Suppressor macrophage treated with lipopolysaccharide for 1 hour (primary cell): ENCODE results near the gene MAGEA11.
"Not testable (repeated sequence)": the region's sequence is repeated elsewhere in the genome, so short reads cannot be mapped to it uniquely, and the experiment has no call there.

Source experiments
- DNase-seq, 3 donors: peaks; one replicate each; pipeline ENCODE4 v3.0.0-alpha.2; 2020 to 2022

The MAGEA11 gene, protein sequence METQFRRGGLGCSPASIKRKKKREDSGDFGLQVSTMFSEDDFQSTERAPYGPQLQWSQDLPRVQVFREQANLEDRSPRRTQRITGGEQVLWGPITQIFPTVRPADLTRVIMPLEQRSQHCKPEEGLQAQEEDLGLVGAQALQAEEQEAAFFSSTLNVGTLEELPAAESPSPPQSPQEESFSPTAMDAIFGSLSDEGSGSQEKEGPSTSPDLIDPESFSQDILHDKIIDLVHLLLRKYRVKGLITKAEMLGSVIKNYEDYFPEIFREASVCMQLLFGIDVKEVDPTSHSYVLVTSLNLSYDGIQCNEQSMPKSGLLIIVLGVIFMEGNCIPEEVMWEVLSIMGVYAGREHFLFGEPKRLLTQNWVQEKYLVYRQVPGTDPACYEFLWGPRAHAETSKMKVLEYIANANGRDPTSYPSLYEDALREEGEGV

DNA sequence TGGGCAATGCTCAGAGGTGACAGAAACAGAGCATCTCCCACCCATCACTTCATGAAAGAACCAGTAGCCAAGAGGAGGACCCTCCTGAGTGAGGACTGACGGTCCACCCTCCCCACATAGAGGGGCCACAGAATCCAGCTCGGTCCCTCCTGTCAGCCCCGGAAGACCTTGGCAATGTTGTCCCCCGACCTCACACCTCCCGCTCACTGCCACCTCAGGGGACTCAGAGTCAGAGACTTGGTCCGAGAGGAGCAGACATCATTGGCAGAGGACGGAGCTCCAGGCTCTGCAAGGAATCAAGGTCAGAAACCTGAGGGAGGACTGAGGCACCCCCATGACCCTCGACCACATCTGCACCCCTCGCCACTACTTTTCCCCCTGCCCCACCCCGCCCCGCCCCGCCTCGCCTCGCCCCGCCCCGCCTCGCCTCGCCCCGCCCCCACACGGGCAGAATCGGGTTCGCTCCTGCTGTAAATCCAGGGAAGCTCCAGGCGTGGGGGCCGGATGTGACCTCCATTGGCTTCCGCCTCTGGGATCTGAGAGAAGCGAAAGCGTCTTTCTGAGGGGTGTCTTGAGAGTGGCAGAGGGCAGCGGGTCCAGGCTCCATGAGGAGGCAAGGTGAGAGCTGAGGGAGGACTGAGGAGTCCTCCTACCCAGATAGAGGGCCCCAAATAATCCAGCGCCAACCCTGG is at the start of gene MAGEA11:
TSS of gene MAGEA11 (plus strand) at position 516 of the 692 bp plus-strand sequence. CDS start 1,100 bp downstream, outside the sequence.
- DNase-seq, result no peak

DNA sequence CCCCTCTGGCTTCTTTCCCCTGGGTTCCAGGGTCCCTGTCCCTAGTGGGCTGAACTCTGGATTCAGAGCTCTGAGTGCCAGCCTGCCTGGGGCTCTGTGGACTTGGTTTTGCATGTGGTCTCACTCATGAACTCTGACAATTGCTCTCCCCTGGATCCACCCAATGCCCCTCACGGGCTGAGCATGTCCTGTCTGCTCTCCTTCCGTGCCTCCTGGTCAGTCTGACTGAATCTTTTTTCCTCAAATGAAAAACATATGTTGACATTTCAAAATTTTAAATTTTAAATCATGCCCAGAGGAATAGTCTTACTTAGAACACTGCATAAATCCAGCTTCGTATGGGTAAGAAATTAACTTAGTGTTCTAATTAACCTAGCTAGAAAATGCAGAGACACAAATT is 36.8 kb upstream of the MAGEA11 start:
- DNase-seq, result not testable (repeated sequence)

DNA sequence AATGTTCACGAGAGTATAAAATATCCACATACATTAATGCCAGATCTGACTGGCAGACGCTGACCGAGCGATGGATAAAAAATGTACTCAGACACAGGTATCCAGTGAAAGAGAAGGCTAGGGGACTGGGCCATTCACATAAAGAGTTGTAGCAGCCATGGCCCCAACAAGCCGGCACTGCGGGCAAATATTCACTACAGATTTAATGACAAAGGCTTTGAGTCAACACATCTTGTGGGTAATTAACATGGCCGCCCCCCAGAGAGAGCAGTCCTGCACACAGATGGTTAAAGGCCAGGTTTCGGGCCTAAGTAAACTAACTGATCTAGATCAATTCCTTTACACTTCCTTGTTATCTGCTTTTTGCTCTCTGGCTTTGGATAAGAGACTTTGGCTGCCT is 36.3 kb upstream of the MAGEA11 start:
- DNase-seq, result not testable (repeated sequence)

DNA sequence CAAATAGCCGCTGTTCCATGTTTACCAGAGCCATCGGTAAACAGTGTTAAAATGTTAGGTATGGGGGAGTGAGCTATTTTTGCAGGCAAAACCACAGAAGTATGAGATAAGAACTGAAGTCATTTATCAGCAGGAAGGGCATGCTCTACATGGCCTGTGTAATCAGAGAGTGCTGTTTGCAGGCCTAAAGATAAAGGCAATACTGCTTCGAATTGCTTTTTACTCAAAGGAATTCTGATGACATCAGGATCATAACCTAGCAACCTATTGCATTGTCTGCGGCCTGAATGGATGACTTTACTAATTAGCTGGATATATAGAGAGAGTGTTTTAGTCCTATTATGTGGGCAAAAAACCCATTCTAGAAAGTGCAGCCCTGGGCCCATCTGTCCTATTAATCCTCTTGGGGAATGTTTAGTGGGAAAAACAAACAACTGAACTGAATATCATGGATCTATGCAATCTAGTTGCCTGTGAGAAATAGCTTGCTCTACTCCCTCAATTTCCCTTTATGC is 32.6 kb upstream of the MAGEA11 start:
- DNase-seq, result not testable (repeated sequence)

DNA sequence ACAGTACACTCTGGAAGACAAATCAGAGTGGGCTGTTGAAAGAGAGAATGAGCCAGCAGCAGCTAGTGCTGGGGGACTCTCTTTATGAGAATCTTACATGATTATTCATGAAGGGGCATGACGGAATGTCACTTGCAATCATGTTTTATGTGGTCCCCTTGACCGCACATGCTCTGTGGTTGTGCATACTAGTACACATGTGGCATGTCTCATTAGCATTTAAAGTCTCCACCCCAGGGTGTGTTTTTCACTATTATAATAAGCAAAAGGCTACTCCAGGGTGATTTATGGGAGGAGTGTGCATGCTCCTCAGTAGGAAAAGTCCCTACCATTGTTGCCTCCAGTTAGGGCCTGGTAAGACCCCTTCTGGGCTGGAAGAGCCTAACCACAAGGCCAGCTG is 30.7 kb upstream of the MAGEA11 start:
- no peak for DNase-seq

DNA sequence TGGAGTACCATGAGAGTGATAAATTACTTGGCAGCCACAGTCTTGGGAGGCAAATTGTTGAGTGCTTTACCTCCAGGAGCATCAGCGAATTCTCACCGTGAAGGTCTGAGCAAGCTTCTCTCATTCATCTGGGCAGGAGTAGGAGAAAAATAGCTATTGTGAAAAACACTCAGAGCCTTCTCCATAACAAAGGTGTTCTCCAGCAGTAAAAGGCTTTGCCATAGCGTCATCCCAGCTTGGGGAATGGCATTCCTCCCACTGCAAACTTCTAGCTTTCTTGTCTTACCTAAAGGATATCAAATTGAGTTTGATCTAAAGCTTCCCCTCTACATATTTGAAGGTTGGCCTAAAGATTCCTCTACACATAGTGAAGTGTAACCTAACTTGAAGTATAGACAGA is 29.8 kb upstream of the MAGEA11 start:
- no peak for DNase-seq

DNA sequence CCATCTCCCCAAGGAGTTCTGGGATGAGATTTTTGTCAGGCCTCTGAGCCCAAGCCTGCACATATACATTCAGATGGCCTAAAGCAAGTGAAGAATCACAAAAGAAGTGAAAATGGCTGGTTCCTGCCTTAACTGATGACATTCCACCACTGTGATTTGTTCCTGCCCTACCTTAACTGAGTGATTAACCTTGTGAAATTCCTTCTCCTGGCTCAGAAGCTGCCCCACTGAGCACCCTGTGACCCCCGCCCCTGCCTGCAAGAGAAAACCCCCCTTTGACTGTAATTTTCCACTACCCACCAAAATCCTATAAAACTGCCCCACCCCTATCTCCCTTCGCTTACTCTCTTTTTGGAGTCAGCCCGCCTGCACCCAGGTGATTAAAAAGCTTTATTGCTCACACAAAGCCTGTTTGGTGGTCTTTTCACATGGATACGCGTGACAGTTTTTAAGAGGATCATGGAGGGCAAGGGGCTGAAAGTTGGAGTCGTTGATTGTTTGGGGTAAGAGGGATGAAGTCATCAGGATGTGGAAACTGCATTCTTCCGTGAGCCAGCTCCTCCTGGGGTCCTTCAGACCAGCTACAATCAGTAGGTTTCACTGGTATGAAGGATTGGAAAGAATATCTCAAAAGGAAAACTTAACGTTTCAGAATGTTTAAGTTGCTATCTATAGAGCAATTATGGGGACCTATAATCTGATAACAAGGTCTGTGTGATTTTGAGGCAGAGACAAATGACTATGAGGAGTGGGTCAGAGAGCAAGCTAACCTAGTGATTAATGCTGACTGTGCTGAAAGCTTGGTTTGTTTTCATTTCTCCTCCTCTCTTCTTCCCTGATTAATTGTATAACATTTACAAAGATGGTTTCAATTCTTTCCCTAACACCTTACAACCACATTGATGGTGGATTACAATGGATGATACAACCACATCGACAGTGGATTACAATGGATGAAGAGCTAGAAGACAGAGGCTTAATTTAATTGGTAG is 28.6 kb upstream of the MAGEA11 start:
- DNase-seq, result no peak

DNA sequence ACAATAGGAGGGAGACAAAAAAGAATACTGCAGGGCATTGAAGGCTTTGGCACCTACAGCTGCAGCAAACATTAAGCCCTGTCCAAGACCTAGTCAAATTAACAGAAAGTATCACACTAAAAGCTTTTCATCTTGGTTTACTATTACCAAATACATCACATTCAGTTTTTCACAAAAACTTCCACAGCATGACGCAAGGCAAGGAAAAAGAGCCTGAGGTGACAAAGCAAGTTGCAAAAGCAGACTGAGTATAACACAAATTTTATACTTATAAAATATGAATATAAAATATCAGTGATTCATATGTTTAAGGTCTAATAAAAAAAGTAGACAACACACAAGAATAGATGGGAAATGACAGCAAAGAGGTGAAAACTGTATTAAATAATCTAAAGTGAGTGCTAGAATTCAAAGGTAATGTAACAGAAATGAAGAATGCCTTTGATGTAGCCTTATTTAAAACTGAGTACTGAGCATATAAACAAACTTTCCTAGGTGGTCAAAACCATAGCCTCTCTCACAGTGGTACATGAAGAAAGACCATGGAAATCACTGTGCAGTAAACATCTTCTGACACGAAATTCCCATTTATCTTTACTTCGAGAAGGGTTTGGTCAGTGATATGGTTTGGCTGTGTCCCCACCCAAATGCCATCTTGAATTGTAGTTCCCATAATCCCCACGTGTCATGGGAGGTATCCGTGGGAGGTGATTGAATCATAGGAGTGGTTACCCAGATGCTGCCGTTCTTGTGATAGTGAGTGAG is 27.7 kb upstream of the MAGEA11 start:
- peak in 1 of 3 donors; percentile 0 for DNase-seq

DNA sequence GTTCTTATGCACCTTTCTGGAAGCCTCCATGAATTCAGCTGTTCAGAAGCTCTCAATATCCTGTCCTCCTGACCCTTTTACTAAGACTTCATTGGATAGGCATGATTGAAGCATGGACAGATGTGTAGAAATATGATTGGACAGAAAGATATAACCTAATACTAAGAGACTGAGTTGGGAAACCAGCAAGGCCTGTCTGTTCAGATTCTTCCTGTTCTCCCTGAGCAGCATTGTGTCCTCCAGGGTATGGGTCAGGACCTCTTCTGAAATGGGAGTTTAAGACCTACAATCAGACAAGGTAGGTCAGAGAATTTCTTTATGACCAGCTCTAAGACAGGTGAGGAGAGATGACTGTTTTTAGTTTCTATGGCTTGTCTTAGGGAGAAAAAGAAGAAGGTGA is 23.9 kb upstream of the MAGEA11 start:
- no peak for DNase-seq

DNA sequence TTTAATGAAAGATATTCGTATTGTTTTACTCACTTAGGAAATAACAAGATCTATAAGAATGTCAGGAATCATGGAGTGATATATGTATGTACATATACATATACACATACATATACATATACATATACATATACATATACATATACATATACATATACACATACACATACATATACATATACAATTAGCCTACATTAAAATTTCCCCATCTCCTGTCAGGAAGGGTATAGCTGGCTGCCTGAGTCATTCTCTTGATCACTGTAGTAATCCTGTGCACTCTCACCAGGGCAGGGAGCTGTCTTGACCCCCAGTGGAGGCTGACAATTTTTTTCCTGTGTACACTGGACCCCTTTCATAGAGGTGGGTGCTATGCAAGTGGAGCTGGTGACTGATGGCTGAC is 23.3 kb upstream of the MAGEA11 start:
- DNase-seq, result no peak

DNA sequence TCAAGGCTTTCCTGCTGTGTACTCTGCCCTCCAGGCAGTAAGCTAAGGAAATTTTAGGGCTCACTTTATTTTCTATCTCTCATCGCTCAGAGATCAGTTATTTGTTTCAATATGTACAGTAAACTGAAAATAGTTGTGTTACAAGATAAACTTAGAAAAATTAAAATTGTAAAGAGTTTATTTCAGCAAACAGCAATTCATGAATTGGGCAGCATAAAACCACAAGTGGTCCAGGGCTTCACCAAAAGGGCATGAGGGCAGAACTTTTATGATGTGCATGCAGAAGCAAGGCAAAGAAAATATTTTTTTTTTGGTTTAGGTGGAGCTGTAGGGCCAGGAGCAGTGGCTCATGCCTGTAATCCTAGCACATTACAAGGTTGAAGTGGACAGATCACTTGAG is 20.1 kb upstream of the MAGEA11 start:
- no peak for DNase-seq

DNA sequence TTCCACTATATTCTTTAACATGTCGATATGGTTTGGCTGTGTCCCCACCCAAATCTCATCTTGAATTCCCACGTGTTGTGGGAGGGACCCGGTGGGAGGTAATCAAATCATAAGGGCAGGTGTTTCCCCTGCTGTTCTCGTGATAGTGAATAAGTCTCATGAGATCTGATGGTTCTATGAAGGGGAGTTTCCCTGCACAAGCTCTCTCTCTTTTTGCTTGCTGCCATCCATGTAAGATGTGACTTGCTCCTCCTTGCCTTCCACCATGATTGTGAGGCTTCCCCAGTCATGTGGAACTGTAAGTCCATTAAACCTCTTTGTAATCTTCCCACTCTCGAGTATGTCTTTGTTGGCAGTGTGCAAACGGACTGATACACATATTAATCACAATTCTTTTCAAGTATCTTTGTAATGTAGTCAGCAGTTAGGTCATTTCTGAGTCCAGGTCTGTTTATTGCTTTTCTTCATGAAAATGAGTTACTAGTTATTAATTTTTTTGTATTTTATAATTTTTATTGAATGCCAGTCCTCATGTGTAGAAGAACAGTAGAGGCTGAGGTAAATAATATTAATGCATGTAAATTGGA is 19.1 kb upstream of the MAGEA11 start:
- not testable (repeated sequence) for DNase-seq

DNA sequence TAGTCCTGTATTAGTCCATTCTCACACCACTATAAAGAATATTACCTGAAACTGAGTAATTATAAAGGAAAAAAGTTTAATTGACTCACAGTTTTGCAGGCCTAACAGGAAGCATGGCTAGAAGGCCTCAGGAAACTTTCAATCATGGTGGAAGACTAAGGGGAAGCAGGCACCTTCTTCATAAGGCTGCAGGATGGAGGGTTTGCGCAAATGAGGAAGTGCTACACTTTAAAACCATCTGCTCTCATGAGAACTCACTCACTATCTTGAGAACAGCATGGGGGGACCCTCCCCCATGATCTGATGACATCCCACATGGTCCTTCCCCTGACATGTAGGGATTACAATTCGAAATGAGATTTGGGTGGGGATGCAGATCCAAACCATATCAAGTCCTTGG is 12.1 kb upstream of the MAGEA11 start:
- no peak for DNase-seq

DNA sequence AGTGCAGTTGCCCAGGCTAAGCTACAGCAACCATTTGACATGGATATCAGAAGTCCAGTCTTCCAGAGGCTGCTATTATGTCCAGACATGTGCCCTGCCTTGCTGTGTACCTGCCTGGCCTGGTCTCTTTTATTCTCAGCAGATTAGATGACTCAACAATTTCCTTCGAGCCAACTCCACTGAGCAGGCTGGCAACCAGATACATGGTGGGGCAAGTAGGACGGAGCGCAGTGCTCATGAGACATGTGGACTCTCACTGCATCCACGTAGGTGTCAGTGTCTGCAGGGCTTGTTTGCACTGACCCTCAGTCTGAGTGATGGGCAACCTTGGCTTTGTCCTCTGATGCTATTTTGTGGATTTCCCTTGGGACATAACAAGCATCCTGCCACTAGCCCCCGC is 7.2 kb upstream of the MAGEA11 start:
- DNase-seq, result no peak

DNA sequence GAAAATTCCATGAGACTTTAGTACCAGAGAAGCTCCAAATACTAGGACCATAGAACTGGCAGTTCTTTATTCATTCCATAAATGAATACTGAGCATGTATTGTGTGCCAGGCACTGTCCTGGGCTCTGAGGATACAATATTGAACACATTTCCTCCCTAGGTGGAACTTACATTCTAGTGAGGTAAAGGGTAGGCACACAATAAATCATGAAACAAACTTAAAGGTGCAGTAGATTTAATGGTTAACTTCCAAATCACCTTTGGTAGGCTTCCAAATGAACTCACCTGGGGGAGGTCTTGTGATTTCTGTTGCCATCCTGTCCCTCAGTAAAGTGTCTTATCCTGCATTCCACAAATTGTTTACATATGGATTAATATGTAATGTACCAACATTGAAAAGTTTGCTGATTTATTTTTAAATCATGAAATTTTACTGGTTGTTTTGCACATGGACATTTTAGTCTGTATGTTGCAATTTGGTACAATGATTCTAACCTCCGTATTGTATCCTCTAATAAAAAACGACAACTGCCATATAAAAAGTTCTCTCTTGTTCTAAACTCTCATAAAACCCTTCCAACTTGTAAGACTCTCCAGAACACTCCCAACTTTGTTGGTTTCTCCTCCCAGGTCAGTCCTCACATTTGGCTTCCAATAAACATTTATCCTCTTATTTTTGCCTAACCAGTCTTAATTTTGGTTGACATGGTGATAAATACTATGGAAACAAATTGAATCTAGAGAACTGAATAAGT is 4.5 kb upstream of the MAGEA11 start:
- DNase-seq, result no peak

DNA sequence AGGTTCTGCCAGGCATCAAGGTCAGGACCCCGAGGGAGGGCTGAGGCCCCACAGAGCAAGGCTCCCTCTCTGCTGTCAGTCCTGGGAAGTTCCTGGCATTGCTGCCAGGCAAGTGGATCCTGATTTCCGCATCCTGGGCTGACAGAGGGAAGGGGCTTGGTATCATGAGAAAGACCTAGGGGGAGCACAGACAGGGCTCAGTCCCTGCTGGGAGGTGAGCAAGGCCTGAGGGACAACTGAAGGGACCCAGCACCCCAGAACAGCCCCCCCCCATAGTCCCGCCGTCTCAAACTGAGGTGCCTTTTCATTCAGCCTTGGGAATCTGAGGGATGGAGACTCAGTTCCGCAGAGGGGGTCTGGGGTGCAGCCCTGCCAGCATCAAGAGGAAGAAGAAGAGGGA is 971 bp downstream of the MAGEA11 start:
- no peak for DNase-seq

DNA sequence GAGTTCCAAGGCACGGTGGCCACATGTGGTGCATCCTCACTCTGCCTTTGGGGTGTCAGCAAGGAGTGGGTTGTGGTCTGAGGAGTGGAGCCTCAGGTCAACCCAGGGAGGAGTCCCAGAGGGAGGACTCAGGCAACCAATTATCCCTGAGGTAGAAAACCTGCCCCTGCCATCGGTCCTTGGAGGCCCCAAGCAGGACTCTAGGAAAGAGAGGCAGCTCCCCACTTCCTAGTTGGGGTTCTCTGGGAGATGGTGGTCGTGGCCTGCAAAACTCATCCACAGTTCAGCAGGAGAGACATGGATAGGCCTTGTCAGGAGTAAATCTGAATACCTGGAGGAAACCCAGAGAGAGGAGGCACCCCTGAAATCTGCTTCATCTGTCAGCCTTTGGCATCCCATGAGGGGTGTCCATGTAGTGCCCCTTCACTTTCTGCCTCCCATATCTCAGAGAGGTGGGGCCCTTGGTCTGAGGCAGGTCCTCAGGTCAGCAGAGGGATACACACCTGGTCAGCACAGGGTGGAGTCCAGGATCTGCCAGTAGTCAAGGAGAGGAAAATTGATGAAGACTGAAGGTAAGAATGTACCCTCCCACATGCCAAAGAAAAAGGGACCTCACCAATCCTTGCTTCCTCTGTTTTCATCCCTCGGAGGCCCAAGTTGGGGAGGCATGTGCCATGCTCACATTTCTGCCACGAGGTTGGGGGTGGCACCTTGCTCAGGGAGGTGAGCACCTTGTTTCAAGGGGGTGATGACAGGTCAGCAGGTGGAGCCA is 1.6 kb downstream of the MAGEA11 start:
- DNase-seq, result no peak

DNA sequence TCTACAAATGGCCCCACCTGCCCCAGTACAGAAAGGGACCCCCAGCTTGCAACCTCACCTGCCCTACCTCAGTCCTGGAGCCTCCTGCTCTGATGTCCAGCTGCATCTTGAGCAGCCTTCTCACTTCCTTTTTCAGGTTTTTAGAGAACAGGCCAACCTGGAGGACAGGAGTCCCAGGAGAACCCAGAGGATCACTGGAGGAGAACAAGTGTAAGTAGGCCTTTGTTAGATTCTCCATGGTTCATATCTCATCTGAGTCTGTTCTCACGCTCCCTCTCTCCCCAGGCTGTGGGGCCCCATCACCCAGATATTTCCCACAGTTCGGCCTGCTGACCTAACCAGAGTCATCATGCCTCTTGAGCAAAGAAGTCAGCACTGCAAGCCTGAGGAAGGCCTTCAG is 3.6 kb downstream of the MAGEA11 start:
- DNase-seq, result no peak

DNA sequence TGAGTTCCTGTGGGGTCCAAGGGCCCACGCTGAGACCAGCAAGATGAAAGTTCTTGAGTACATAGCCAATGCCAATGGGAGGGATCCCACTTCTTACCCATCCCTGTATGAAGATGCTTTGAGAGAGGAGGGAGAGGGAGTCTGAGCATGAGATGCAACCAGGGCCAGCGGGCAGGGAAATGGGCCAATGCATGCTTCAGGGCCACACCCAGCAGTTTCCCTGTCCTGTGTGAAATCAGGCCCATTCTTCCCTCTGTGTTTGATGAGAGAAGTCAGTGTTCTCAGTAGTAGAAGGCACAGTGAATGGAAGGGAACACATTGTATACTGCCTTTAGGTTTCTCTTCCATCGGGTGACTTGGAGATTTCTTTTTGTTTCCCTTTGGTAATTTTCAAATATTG is 4.8 kb downstream of the MAGEA11 start:
- no peak for DNase-seq

DNA sequence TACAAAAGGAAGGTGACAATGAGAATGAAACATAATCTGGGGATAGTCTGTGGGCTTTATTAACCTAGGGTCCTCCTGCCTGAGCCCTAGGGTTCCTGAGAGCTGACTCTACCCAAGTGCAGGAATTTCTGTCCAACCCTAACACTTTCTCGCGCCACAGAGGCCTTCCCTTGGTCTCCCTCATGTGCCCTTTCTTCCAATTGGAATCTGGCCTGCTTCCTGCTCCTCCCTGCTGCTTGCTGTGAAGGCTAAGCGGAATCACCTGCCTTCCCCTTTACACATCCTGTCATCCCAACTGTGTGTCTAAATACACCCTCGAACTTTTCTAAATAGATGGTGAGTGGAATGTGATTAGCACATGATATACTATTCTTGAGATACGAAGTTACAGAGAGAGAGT is 5.9 kb downstream of the MAGEA11 start:
- DNase-seq, result no peak
